Gastrocnemius medialis (tissue), 4 donors: ENCODE measurements around the gene INF2. TPM values are rescaled to one million over a fixed set of nuclear protein-coding genes. Genes with fewer than 3 reads are reported as not detected.
A peak's percentile ranks its signal among the peaks of the same experiment; 100 is the strongest.
"Not testable (repeated sequence)": the region's sequence is repeated elsewhere in the genome, so short reads cannot be mapped to it uniquely, and the experiment has no call there.

Source experiments
- ATAC-seq, 2 donors: fragments of 150-250 bp; one replicate each; pipeline ENCODE4 v1.9.1; 2016
- DNase-seq, 2 donors: peaks; one replicate each; pipeline ENCODE4 v3.0.0-alpha.2; 2019
- H3K27ac ChIP-seq, 4 donors: fragments of 200-600 bp; sonication (generic); 1 replicate in 1 of 4; 2 replicates in 3 of 4; pipeline ENCODE4 v1.5.1; 2016 to 2018; ENCODE audit warnings: mild to moderate bottlenecking in 2 of 4, moderate library complexity in 1 of 4
- H3K27me3 ChIP-seq, 3 donors: fragments of 200-600 bp; sonication (generic) in 2 of 3; 1 replicate in 1 of 3; 2 replicates in 2 of 3; pipeline versions ENCODE4 v1.5.1 to v1.6.0; 2016 to 2019; ENCODE audit warnings: mild to moderate bottlenecking in 1 of 3, moderate library complexity in 1 of 3
- H3K36me3 ChIP-seq, 2 donors: fragments of 200-600 bp; sonication (generic) in 1 of 2; one replicate each; pipeline ENCODE4 v1.5.1; 2017 to 2018
- H3K4me1 ChIP-seq, 2 donors: fragments of 200-600 bp; sonication (generic) in 1 of 2; one replicate each; pipeline ENCODE4 v1.5.1; 2016 to 2017; ENCODE audit warnings: mild to moderate bottlenecking in 2 of 2
- H3K4me3 ChIP-seq, 4 donors: fragments of 200-600 bp; sonication (generic) in 3 of 4; 1 replicate in 1 of 4; 2 replicates in 3 of 4; pipeline ENCODE4 v1.5.1; 2016 to 2019; ENCODE audit warnings: mild to moderate bottlenecking in 2 of 4
- H3K9me3 ChIP-seq, 3 donors: fragments of 200-600 bp; sonication (generic) in 2 of 3; 1 replicate in 1 of 3; 2 replicates in 2 of 3; pipeline ENCODE4 v1.5.1; 2016 to 2019
- POLR2A ChIP-seq, 2 donors: fragments of 450-650 bp; IDR thresholded peaks; one replicate each; pipeline ENCODE4 v1.6.1; 2017; ENCODE audit warnings: antibody characterized with exemption in 2 of 2, mild to moderate bottlenecking in 2 of 2, moderate library complexity in 2 of 2
- in situ Hi-C, 4 donors: fragments of 200-750 bp; cut with MboI; loops; one replicate each; pipeline versions ENCODE4 v1.15.0 to v1.8.0; 2017; ENCODE audit warnings: low sequenced_read_pairs in 4 of 4
- intact Hi-C: fragments of 100-400 bp; cut with DNase I; formaldehyde crosslinking; loops from one replicate; pipeline ENCODE4 v1.15.1; 2023; ENCODE audit warnings: low total_unique reads
- total RNA-seq, 4 donors: library from RNA; depleted of rRNA; stranded (reverse); fragments of >200 nt; gene quantifications; one replicate each; pipeline versions ENCODE4 v1.1.0 to v1.2.3, GENCODE V29; 2016
- TF ChIP-seq, protein P1 (sequence below), 5 experiments: fragments of 450-650 bp in 3 of 5; fragments of 200-600 bp in 2 of 5; sonication (generic) in 2 of 5; IDR thresholded peaks in 4 of 5; conservative IDR thresholded peaks in 1 of 5; 1 replicate in 4 of 5; 2 replicates in 1 of 5; pipeline ENCODE4 v1.5.1; 2016 to 2019; ENCODE audit warnings: antibody characterized with exemption in 5 of 5, mild to moderate bottlenecking in 3 of 5, moderate library complexity in 3 of 5

Gene INF2
- total RNA-seq, 4 donors from 2014 or later = 11.6 to 34.6 (median 19.7) TPM

DNA sequence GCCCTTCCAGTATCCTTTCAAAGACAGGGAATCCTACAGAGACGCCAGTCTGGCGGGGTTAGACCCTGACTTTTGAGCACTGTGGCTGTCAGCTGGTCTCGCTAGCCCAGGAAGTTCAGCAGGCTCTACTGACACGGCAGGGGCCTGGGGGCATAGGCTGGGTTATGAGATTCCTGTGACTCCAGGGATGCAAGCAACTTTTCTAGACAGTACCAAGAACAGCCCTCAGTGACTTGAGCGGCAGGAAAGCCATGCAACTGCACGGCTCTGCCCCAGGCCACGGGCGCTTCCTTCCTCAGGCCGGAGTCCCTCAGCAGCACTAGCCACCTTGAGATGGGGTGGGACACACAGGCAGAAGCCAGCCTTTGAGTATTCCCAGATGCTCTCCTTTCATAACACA, 58.5 kb downstream of the INF2 start:
- TF ChIP-seq POLR2A (IDR thresholded peaks at IDR 0.05) = no peak
- TF ChIP-seq, protein P1, sequence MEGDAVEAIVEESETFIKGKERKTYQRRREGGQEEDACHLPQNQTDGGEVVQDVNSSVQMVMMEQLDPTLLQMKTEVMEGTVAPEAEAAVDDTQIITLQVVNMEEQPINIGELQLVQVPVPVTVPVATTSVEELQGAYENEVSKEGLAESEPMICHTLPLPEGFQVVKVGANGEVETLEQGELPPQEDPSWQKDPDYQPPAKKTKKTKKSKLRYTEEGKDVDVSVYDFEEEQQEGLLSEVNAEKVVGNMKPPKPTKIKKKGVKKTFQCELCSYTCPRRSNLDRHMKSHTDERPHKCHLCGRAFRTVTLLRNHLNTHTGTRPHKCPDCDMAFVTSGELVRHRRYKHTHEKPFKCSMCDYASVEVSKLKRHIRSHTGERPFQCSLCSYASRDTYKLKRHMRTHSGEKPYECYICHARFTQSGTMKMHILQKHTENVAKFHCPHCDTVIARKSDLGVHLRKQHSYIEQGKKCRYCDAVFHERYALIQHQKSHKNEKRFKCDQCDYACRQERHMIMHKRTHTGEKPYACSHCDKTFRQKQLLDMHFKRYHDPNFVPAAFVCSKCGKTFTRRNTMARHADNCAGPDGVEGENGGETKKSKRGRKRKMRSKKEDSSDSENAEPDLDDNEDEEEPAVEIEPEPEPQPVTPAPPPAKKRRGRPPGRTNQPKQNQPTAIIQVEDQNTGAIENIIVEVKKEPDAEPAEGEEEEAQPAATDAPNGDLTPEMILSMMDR (IDR thresholded peaks at IDR 0.05 in 4 of 5, conservative IDR thresholded peaks at IDR 0.05 in 1 of 5) = no peak
- intact Hi-C loops (loop anchor here (2.0 kb wide), 1 partner anchor 25 kb away; no protein-coding TSS in a partner anchor), in situ Hi-C loops (no loop called here)
- DNase-seq = no peak
- ATAC-seq = no peak
- Histone ChIP-seq H3K36me3 (peaks cover 0 to 25% of the 10 kb centered on the region in 2 donors), H3K4me3 (no peak overlapping the region), H3K4me1 (peaks cover 26 to 38% of the 10 kb centered on the region in 2 donors), H3K27me3 (no peaks in the 10 kb centered on the region), H3K9me3 (no peaks in the 10 kb centered on the region), H3K27ac (peak overlapping the region; percentile 82 to 96 (median 95))

DNA sequence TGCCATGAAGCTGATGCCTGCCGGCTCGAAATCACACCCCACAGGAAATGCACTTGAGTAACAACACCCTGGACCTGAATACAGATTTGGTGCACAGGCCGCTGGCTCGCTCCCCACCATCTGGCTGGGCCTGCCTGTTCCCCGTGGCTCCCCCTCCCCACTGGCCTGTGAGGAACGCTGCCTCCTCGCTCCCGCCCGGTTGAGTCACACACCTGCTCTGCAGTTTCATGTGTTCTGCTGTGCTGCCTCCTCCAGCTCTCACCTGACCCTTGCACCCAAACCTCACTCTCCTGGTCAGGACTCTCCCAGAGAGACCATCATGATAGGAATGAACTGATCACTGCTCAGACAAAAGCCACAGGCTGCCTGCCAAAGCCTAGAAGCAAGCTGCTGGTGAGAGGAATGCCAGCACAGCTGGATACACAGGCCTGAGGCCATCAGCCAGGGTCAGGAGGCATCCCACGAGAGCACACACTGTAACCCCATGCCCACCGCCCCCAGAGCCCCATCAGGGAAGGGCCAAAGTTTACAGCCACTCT, 59.8 kb downstream of the INF2 start:
- Histone ChIP-seq H3K4me1 (peaks cover 32 to 44% of the 10 kb centered on the region in 2 donors), H3K27me3 (no peaks in the 10 kb centered on the region), H3K9me3 (no peaks in the 10 kb centered on the region), H3K36me3 (peaks cover 0 to 14% of the 10 kb centered on the region in 2 donors), H3K4me3 (no peak overlapping the region), H3K27ac (peak overlapping the region; percentile 82 to 96 (median 95))
- intact Hi-C loops (loop anchor here (2.0 kb wide), 1 partner anchor 26 kb away; no protein-coding TSS in a partner anchor), in situ Hi-C loops (no loop called here)
- TF ChIP-seq, protein P1 (IDR thresholded peaks at IDR 0.05 in 4 of 5, conservative IDR thresholded peaks at IDR 0.05 in 1 of 5) = peak in 1 of 5 experiments; percentile 14
- peak; percentile 39 to 48 for TF ChIP-seq POLR2A (IDR thresholded peaks at IDR 0.05)
- DNase-seq = peak; percentile 76 to 90
- ATAC-seq = peak; percentile 21 to 22

DNA sequence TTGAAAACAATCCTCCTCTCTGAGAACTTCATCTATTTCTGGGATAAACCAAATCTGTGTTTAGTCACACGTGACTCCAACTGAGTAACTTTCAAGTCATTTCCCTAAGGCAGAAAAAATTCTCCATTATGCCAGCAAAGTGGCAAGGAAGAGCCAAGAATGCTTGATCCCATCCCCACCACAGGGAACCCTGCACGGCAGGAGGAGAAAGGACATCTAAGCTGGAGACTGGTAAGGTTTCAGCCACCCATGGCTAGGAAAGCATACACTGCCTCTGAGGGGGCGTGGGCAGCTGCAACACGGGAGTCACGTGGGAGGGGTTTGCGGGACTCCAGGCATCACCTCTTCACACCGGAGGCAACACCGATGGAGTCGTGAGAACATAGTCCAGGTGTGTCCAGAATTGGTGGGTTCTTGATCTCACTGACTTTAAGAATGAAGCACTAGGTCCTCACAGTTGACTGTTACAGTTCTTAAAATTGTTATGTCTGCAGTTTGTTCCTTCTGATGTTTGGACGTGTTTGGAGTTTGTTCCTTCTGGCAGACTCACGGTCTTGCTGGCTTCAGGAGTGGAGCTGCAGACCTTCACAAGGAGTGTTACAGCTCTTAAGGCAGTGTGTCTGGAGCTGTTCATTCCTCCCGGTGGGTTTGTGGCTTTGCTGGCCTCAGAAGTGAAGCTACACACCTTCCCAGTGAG, 60.8 kb downstream of the INF2 start:
- in situ Hi-C loops (no loop called here), intact Hi-C loops (no loop called here)
- DNase-seq (no peak), ATAC-seq (no peak)
- no peak for TF ChIP-seq POLR2A (IDR thresholded peaks at IDR 0.05)
- TF ChIP-seq, protein P1 (IDR thresholded peaks at IDR 0.05 in 4 of 5, conservative IDR thresholded peaks at IDR 0.05 in 1 of 5) = no peak
- Histone ChIP-seq H3K4me3 (no peak overlapping the region), H3K27ac (peak overlapping the region; percentile 82 to 96 (median 95)), H3K27me3 (no peaks in the 10 kb centered on the region), H3K4me1 (peaks cover 42 to 55% of the 10 kb centered on the region in 2 donors), H3K9me3 (no peaks in the 10 kb centered on the region), H3K36me3 (peaks cover 0 to 6% of the 10 kb centered on the region in 2 donors)

DNA sequence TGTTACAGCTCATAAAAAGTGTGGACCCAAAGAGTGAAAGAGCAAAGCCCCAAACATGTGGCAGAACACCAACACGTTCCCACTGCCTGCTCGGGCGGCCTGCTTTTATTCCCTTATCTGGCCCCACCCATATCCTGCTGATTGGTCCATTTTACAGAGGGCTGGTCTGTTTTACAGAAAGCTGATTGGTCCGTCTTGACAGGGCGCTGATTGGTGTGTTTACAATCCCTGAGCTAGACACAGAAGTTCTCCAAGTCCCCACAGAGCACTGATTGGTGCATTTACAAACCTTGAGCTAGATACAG, 61.3 kb downstream of the INF2 start:
- Histone ChIP-seq H3K27ac (peak overlapping the region in 3 of 4 donors; percentile 82 to 96 (median 94)), H3K4me1 (peaks cover 47 to 60% of the 10 kb centered on the region in 2 donors)
- peak in 1 of 2 donors; percentile 26 for DNase-seq
- H3K27me3 ChIP-seq, H3K36me3 ChIP-seq, H3K4me3 ChIP-seq, in situ Hi-C loops, H3K9me3 ChIP-seq, ATAC-seq, intact Hi-C loops: not testable (repeated sequence)
